Erythroblast (primary cell): ENCODE data around the gene BOD1L1.

Experiments
- GATA1 ChIP-seq: IDR thresholded peaks from 2 replicates; pipeline ENCODE4 v1.6.1; 2011; ENCODE audit warnings: low read depth, mild to moderate bottlenecking, control low read depth, low read length, moderate library complexity
- POLR2A ChIP-seq: IDR thresholded peaks from 2 replicates; pipeline ENCODE4 v1.6.1; 2011; ENCODE audit warnings: mild to moderate bottlenecking, low read length

DNA sequence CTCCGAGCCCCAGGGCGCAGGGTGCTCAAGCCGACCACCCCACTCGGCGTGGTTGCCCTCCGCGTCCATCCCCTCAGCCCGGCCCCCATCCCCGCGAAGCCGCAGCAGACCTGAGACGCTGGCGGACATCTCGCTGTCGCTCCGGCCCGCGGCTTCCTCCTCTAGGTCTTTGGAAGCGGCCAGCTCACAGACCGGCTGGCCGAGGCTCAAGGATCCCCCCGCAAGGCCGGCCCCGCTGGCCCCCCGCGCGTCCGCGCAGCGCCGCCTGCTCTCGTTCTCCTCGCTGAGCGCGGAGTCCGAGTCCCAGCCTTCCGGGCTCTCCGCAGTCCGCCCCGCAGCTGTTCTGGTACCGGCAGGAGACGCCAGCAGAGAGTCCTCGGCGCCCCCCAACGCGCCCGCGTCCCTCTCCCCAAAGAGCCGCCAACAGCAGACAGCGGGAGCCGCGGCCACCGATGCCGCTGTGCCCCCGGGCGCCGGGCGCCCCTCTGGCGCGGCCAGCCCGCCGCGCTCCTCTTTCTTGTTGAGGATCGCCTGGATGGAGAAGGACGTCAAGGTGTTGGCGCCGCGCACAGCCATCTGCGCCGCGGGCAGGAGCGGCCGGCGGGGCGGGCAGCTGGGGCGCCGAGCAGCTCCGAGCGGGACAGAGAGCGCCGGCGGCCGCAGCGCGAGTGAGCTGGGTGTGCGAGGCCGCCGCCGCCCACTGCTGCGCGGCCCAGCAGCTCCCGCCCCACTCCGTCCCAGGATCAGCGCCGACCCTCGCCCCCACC is 83.5 kb downstream of the BOD1L1 start, which contains the start of gene NKX3-2:
- TF ChIP-seq POLR2A = no peak
- no peak for TF ChIP-seq GATA1
